Sigmoid colon (tissue), 7 donors: ENCODE data around the gene CACNB1. TPM values are rescaled to one million over a fixed set of nuclear protein-coding genes. Genes with fewer than 3 reads are reported as not detected.

Experiments used
- DNase-seq: peaks from one replicate; pipeline ENCODE4 v3.0.0-alpha.2; 2019
- H3K27ac ChIP-seq, 4 donors: fragments of 200-600 bp; sonication (generic); one replicate each; pipeline ENCODE4 v1.5.1; 2016 to 2019; ENCODE audit warnings: mild to moderate bottlenecking in 1 of 4
- H3K27me3 ChIP-seq, 3 donors: fragments of 200-600 bp; sonication (generic); one replicate each; pipeline ENCODE4 v1.5.1; 2019; ENCODE audit warnings: mild to moderate bottlenecking in 1 of 3
- H3K36me3 ChIP-seq, 4 donors: fragments of 200-600 bp; sonication (generic); one replicate each; pipeline ENCODE4 v1.5.1; 2016 to 2019
- H3K4me1 ChIP-seq, 4 donors: fragments of 200-600 bp; sonication (generic); one replicate each; pipeline ENCODE4 v1.5.1; 2017 to 2019
- H3K4me3 ChIP-seq, 4 donors: fragments of 200-600 bp; sonication (generic); one replicate each; pipeline ENCODE4 v1.5.1; 2017 to 2019; ENCODE audit warnings: mild to moderate bottlenecking in 2 of 4, moderate library complexity in 1 of 4
- H3K9me3 ChIP-seq, 4 donors: fragments of 200-600 bp in 3 of 4; sonication (generic) in 3 of 4; one replicate each; pipeline versions ENCODE4 v1.5.1 to v1.6.1; 2013 to 2019
- EP300 ChIP-seq, 4 donors: sonication (generic); formaldehyde crosslinking; IDR thresholded peaks; one replicate each; pipeline ENCODE4 v1.6.1; 2017; ENCODE audit warnings: antibody characterized with exemption in 4 of 4
- POLR2A ChIP-seq, 2 donors: fragments of 450-650 bp; IDR thresholded peaks; one replicate each; pipeline ENCODE4 v1.6.1; 2016; ENCODE audit warnings: antibody characterized with exemption in 2 of 2, mild to moderate bottlenecking in 2 of 2, moderate library complexity in 2 of 2
- POLR2AphosphoS5 ChIP-seq, 4 donors: sonication (generic); formaldehyde crosslinking; IDR thresholded peaks; one replicate each; pipeline ENCODE4 v1.6.1; 2017; ENCODE audit warnings: antibody characterized with exemption in 4 of 4
- whole genome bisulfite sequencing, 2 donors: extraction: QIAGEN DNeasy Blood & Tissue Kit; methylation state at CpG; one replicate each; pipeline ENCODE4 v1.1.7; 2013; 5-methylcytosine and 5-hydroxymethylcytosine counted together
- intact Hi-C: fragments of 100-400 bp; cut with DNase I; formaldehyde crosslinking; loops from one replicate; pipeline ENCODE4 v1.15.1; 2023
- polyA plus RNA-seq, 3 donors: library from polyadenylated mRNA; stranded (reverse); fragments of 200-250 nt; gene quantifications; one replicate each; pipeline ENCODE4 v1.2.3, GENCODE V29; 2013
- total RNA-seq, 4 donors: library from RNA; depleted of rRNA; stranded (reverse); fragments of >200 nt; gene quantifications; one replicate each; pipeline ENCODE4 v1.1.0, GENCODE V29; 2016
- TF ChIP-seq, protein P1 (sequence below), 4 experiments: fragments of 450-650 bp in 3 of 4; fragments of 200-600 bp in 1 of 4; IDR thresholded peaks; one replicate each; pipeline ENCODE4 v1.5.1; 2016 to 2019; ENCODE audit warnings: antibody characterized with exemption in 4 of 4, mild to moderate bottlenecking in 3 of 4, moderate library complexity in 2 of 4
- donor health status: healthy with polysubstance abuse.
- donor health status: Bipolar disorder and iron deficiency.
- donor health status: healthy.

The CACNB1 gene
- total and polyA plus RNA-seq, 7 donors, result 3.0 to 11.6 (median 7.6) TPM

DNA sequence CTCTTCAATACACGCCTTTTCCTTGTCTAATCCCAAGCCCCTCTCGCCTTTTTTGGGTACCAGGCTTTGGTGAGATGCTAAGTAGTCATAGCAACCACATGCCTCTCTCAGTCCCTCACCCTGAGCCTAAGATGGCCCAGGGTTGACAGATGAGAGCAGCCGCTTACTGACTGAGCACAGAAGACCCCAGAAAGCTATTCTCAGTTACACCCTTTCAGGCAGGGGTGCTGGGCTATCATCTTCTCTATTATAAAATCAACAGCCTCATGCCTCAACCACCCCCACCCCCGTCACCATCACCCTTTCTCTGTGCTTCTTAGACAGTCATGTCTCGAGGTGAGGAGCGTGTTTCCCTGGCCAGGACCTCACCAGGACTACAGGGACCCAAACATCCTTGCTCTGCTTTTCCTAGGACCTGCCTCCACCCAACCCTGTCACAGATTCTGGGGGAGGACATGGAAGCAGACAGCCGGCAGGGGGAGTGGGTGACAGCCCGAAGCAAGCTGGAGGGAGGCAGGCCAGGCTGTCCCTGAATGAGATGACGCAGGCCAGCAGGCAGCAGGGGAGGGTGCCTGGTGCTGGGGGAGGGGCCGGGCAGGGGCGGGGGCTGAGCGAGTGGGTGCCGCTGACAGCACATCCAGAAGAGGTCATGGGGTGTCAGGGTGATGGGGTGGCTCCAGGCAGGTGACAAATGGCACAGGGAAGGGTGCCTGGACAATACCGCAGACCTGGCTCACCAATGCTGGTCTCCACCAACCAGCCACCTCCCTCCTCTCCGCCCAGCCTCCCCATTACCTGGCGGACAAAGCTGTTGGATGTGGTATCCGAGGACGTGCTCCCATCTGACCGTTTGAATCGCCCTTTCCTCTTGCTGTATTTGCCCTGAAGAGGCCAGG is 3.1 kb downstream of the CACNB1 start:
- WGBS, 2 donors, result 78 to 82% methylated on average over 20 of the region's 20 CpGs
- peak; percentile 87 for DNase-seq
- Histone ChIP-seq H3K9me3 (no peaks in the 10 kb centered on the region), H3K4me1 (peaks cover 0 to 50% (median 41%) of the 10 kb centered on the region in 4 donors), H3K27ac (peak overlapping the region; percentile 30 to 99 (median 46)), H3K36me3 (peaks cover 0 to 45% (median 11%) of the 10 kb centered on the region in 4 donors), H3K27me3 (no peaks in the 10 kb centered on the region), H3K4me3 (no peak overlapping the region)
- intact Hi-C loops, result no loop called here
- TF ChIP-seq POLR2A (IDR thresholded peaks at IDR 0.05), result no peak
- TF ChIP-seq EP300 (IDR thresholded peaks at IDR 0.05), result no peak
- TF ChIP-seq, protein P1, sequence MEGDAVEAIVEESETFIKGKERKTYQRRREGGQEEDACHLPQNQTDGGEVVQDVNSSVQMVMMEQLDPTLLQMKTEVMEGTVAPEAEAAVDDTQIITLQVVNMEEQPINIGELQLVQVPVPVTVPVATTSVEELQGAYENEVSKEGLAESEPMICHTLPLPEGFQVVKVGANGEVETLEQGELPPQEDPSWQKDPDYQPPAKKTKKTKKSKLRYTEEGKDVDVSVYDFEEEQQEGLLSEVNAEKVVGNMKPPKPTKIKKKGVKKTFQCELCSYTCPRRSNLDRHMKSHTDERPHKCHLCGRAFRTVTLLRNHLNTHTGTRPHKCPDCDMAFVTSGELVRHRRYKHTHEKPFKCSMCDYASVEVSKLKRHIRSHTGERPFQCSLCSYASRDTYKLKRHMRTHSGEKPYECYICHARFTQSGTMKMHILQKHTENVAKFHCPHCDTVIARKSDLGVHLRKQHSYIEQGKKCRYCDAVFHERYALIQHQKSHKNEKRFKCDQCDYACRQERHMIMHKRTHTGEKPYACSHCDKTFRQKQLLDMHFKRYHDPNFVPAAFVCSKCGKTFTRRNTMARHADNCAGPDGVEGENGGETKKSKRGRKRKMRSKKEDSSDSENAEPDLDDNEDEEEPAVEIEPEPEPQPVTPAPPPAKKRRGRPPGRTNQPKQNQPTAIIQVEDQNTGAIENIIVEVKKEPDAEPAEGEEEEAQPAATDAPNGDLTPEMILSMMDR (IDR thresholded peaks at IDR 0.05), result peak; percentile 21 to 43 (median 26)
- peak in 2 of 4 donors; percentile 18 to 21 for TF ChIP-seq POLR2AphosphoS5 (IDR thresholded peaks at IDR 0.05)

GRCh38 chr17:39193346-39193745 is 4.1 kb downstream of the CACNB1 start:
- H3K27ac ChIP-seq, result no peak overlapping the region
- H3K36me3 ChIP-seq, result peaks cover 0 to 55% (median 11%) of the 10 kb centered on the region in 4 donors
- no peaks in the 10 kb centered on the region for H3K9me3 ChIP-seq
- peaks cover 0 to 43% (median 37%) of the 10 kb centered on the region in 4 donors for H3K4me1 ChIP-seq
- WGBS, 2 donors, result 83 to 93% methylated on average over 10 of the region's 10 CpGs
- TF ChIP-seq POLR2A (IDR thresholded peaks at IDR 0.05) (no peak), POLR2AphosphoS5 (IDR thresholded peaks at IDR 0.05) (no peak), EP300 (IDR thresholded peaks at IDR 0.05) (no peak)
- TF ChIP-seq, protein P1 (IDR thresholded peaks at IDR 0.05), result no peak
- intact Hi-C loops, result no loop called here
- DNase-seq, result no peak
- no peaks in the 10 kb centered on the region for H3K27me3 ChIP-seq
- H3K4me3 ChIP-seq, result no peak overlapping the region

- H3K9me3 ChIP-seq, result no peaks in the 10 kb centered on the region
- H3K27ac ChIP-seq, result no peak overlapping the region
- H3K4me3 ChIP-seq, result no peak overlapping the region
- H3K36me3 ChIP-seq, result peaks cover 0 to 59% (median 13%) of the 10 kb centered on the region in 4 donors
- H3K4me1 ChIP-seq, result peaks cover 0 to 38% (median 33%) of the 10 kb centered on the region in 4 donors
- no peaks in the 10 kb centered on the region for H3K27me3 ChIP-seq
- intact Hi-C loops, result no loop called here
- TF ChIP-seq POLR2A (IDR thresholded peaks at IDR 0.05), result no peak
- no peak for TF ChIP-seq POLR2AphosphoS5 (IDR thresholded peaks at IDR 0.05)
- TF ChIP-seq, protein P1 (IDR thresholded peaks at IDR 0.05), result no peak
- no peak for TF ChIP-seq EP300 (IDR thresholded peaks at IDR 0.05)
- no peak for DNase-seq
- WGBS, 2 donors, result 96 to 97% methylated on average over 16 of the region's 16 CpGs
These were observed 4.6 kb downstream of the CACNB1 start for GRCh38 chr17:39192901-39193300.

- peaks cover 0 to 34% (median 27%) of the 10 kb centered on the region in 4 donors for H3K4me1 ChIP-seq
- peaks cover 0 to 69% (median 20%) of the 10 kb centered on the region in 4 donors for H3K36me3 ChIP-seq
- TF ChIP-seq, protein P1 (IDR thresholded peaks at IDR 0.05), result no peak
- TF ChIP-seq POLR2AphosphoS5 (IDR thresholded peaks at IDR 0.05) (no peak), POLR2A (IDR thresholded peaks at IDR 0.05) (no peak), EP300 (IDR thresholded peaks at IDR 0.05) (no peak)
- no peak overlapping the region for H3K4me3 ChIP-seq
- H3K27me3 ChIP-seq, result no peaks in the 10 kb centered on the region
- intact Hi-C loops, result no loop called here
- H3K27ac ChIP-seq, result no peak overlapping the region
- no peak for DNase-seq
- WGBS, 2 donors, result 95 to 96% methylated on average over 9 of the region's 9 CpGs
- no peaks in the 10 kb centered on the region for H3K9me3 ChIP-seq
These were observed 5.5 kb downstream of the CACNB1 start for GRCh38 chr17:39191750-39192510.
